WTC11 (cell line): ENCODE data around the gene ROPN1.

Experiments used
- CDX4 ChIP-seq: fragments of 250-450 bp; sonication (Bioruptor Pico); IDR thresholded peaks from 2 replicates; pipeline ENCODE4 v1.9.0; 2021; ENCODE audit warnings: moderate library complexity, mild to moderate bottlenecking, inconsistent platforms, borderline replicate concordance
- CTCF ChIP-seq: fragments of 200-600 bp; IDR thresholded peaks from 2 replicates; pipeline ENCODE4 v1.8.0; 2022; ENCODE audit warnings: antibody characterized with exemption
- IRF1 ChIP-seq: sonication (generic); formaldehyde crosslinking; IDR thresholded peaks from 2 replicates; pipeline ENCODE4 v1.8.0; 2023; ENCODE audit warnings: missing genetic modification reagents
- MAX ChIP-seq: sonication (generic); formaldehyde crosslinking; IDR thresholded peaks from 2 replicates; pipeline ENCODE4 v1.8.0; 2022; ENCODE audit warnings: mild to moderate bottlenecking, missing genetic modification reagents
- MYBL2 ChIP-seq: sonication (generic); formaldehyde crosslinking; IDR thresholded peaks from 2 replicates; pipeline ENCODE4 v1.8.1; 2023; ENCODE audit warnings: mild to moderate bottlenecking, moderate library complexity, missing genetic modification reagents
- NFYB ChIP-seq: sonication (generic); formaldehyde crosslinking; conservative IDR thresholded peaks from 2 replicates; pipeline ENCODE4 v1.8.0; 2022; ENCODE audit warnings: low read depth, missing genetic modification reagents
- SP1 ChIP-seq: sonication (generic); formaldehyde crosslinking; conservative IDR thresholded peaks from 2 replicates; pipeline ENCODE4 v1.8.1; 2022; ENCODE audit warnings: missing genetic modification reagents
- USF2 ChIP-seq: sonication (generic); formaldehyde crosslinking; IDR thresholded peaks from 2 replicates; pipeline ENCODE4 v1.8.1; 2023; ENCODE audit warnings: mild to moderate bottlenecking, missing genetic modification reagents, moderate library complexity
- ZNF232 ChIP-seq: sonication (generic); formaldehyde crosslinking; IDR thresholded peaks from 2 replicates; pipeline ENCODE4 v1.8.0; 2022; ENCODE audit warnings: mild to moderate bottlenecking, missing genetic modification reagents
- ZNF281 ChIP-seq: sonication (generic); formaldehyde crosslinking; IDR thresholded peaks from 2 replicates; pipeline ENCODE4 v1.8.0; 2023; ENCODE audit warnings: mild to moderate bottlenecking, missing genetic modification reagents

- TF ChIP-seq CDX4 (CRISPR knock-in tag) = no peak
- TF ChIP-seq SP1 (CRISPR knock-in tag) = no peak
- no peak for TF ChIP-seq NFYB (CRISPR knock-in tag)
- TF ChIP-seq MYBL2 (CRISPR knock-in tag) = no peak
- TF ChIP-seq CTCF = no peak
- TF ChIP-seq ZNF232 (CRISPR knock-in tag) = no peak
- no peak for TF ChIP-seq IRF1 (CRISPR knock-in tag)
- no peak for TF ChIP-seq MAX (CRISPR knock-in tag)
- no peak for TF ChIP-seq ZNF281
- no peak for TF ChIP-seq USF2 (CRISPR knock-in tag)
These were observed 65.5 kb downstream of the ROPN1 start for GRCh38 chr3:123926396-123926795.
